Measurements from ENCODE around the gene KRTAP6-2. TPM values are rescaled to one million over a fixed set of nuclear protein-coding genes. Genes with fewer than 3 reads are reported as not detected.

The KRTAP6-2 gene
- total RNA-seq, 6 experiments from 2014 or later: not detected

- Histone ChIP-seq H3K27ac (no peak overlapping the region), H3K27me3 (no peaks in the 10 kb centered on the region), H3K4me3 (no peak overlapping the region), H3K9me3 (no peaks in the 10 kb centered on the region), H3K36me3 (no peaks in the 10 kb centered on the region), H3K4me1 (no peaks in the 10 kb centered on the region)
- ATAC-seq (no peak), DNase-seq (no peak)
- intact Hi-C loops (cut with DNase I): no loop called here
- TF ChIP-seq CTCF (IDR thresholded peaks at IDR 0.05) (no peak), POLR2A (IDR thresholded peaks at IDR 0.05) (no peak)
- WGBS (ENCODE audit: insufficient coverage, low coverage, low lambda C conversion rate, missing lambda C conversion rate): 50% methylated on average over 1 of the region's 1 CpG
Observed at GRCh38 chr21:30582870-30583269, 15.8 kb downstream of the KRTAP6-2 start.

DNA sequence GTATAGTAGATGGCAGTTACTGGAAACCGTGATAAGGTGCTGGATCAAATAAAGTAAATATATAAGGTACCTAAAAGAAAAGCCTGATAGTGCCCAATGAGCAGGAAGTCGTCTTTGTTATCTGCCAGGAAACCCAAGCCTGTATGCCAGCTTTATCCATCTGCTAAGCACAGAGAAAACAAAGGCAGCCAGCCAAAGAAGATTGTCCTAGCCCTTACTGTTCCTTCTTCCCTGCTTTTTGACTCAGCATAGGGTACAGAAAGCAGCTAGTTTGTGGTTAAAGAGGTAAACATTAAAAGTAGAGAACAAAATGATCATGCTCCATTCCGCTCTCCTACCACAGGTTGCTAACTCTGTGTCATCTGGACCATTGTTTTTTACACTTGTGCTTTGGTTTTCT is 18.6 kb downstream of the KRTAP6-2 start:
- DNase-seq (no peak), ATAC-seq (no peak)
- 41% methylated on average over 3 of the region's 3 CpGs for WGBS (ENCODE audit: insufficient coverage, low coverage, low lambda C conversion rate, missing lambda C conversion rate)
- TF ChIP-seq POLR2A (IDR thresholded peaks at IDR 0.05): no peak
- TF ChIP-seq CTCF (IDR thresholded peaks at IDR 0.05): no peak
- no peaks in the 10 kb centered on the region for H3K27me3 ChIP-seq
- H3K9me3 ChIP-seq: no peaks in the 10 kb centered on the region
- H3K27ac ChIP-seq: no peak overlapping the region
- H3K4me3 ChIP-seq: no peak overlapping the region
- H3K4me1 ChIP-seq: no peaks in the 10 kb centered on the region
- intact Hi-C loops (cut with DNase I): no loop called here
- no peaks in the 10 kb centered on the region for H3K36me3 ChIP-seq

DNA sequence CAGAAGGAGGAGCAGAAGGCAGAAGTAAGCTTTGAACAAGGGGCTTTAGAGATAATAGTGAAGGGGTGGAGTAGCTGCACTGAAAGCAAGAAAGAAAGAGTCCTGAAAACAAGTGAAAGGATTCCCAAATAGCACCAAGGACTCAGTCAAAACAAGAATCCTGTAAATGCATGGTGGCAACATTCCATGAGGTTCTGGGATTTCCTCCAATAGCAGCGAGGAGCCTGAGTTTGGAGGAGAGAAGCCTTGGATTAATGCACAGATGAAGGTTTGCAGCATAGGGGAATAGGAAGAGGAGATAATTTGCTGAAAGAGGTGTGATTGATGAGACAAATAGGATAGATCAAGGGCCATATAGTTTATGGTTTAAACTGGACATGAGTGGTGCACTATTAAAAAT is 19.4 kb downstream of the KRTAP6-2 start:
- H3K9me3 ChIP-seq: no peaks in the 10 kb centered on the region
- no peaks in the 10 kb centered on the region for H3K27me3 ChIP-seq
- WGBS (ENCODE audit: insufficient coverage, low coverage, low lambda C conversion rate, missing lambda C conversion rate): 33% methylated on average over 1 of the region's 1 CpG
- H3K36me3 ChIP-seq: no peaks in the 10 kb centered on the region
- DNase-seq (no peak), ATAC-seq (no peak)
- no peak for TF ChIP-seq CTCF (IDR thresholded peaks at IDR 0.05)
- no peak for TF ChIP-seq POLR2A (IDR thresholded peaks at IDR 0.05)
- H3K4me1 ChIP-seq: no peaks in the 10 kb centered on the region
- no peak overlapping the region for H3K4me3 ChIP-seq
- intact Hi-C loops (cut with DNase I): no loop called here
- no peak overlapping the region for H3K27ac ChIP-seq

- ATAC-seq (no peak), DNase-seq (no peak)
- Histone ChIP-seq H3K27ac (no peak overlapping the region), H3K4me3 (no peak overlapping the region), H3K36me3 (no peaks in the 10 kb centered on the region), H3K4me1 (no peaks in the 10 kb centered on the region), H3K27me3 (no peaks in the 10 kb centered on the region), H3K9me3 (no peaks in the 10 kb centered on the region)
- TF ChIP-seq CTCF (IDR thresholded peaks at IDR 0.05): no peak
- no peak for TF ChIP-seq POLR2A (IDR thresholded peaks at IDR 0.05)
- intact Hi-C loops (cut with DNase I): no loop called here
Observed at GRCh38 chr21:30577766-30578165, 20.9 kb downstream of the KRTAP6-2 start.

DNA sequence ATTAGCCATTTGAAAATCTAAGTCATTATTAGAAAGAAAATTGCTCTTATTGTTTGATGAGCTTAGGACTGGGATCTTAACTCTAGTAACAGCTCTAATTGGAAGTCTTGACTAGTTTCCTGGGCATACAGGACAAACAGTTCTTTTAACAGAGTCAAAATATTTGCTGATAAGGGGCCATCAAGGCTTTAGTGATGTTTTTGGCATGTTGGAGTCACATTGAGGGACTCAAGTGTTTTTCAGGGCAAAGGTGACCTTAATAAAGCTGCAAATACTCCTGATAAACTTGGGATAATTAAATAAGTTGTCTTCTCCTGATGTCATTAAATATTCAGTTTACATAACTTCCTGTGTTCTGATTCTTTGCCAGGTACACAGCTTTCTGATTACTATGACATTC is 31.1 kb downstream of the KRTAP6-2 start:
- no peaks in the 10 kb centered on the region for H3K9me3 ChIP-seq
- H3K36me3 ChIP-seq: no peaks in the 10 kb centered on the region
- TF ChIP-seq CTCF (IDR thresholded peaks at IDR 0.05): no peak
- no peak for TF ChIP-seq POLR2A (IDR thresholded peaks at IDR 0.05)
- ATAC-seq (no peak), DNase-seq (no peak)
- H3K4me3 ChIP-seq: no peak overlapping the region
- intact Hi-C loops (cut with DNase I): no loop called here
- no peak overlapping the region for H3K27ac ChIP-seq
- H3K4me1 ChIP-seq: no peaks in the 10 kb centered on the region
- no peaks in the 10 kb centered on the region for H3K27me3 ChIP-seq
